Measurements from ENCODE around the gene APOM. TPM values are rescaled to one million over a fixed set of nuclear protein-coding genes. Genes with fewer than 3 reads are reported as not detected.
A peak's percentile ranks its signal among the peaks of the same experiment; 100 is the strongest.

The APOM gene
- total RNA-seq, 2 experiments from 2014 or later: 1.5 to 2.1 TPM

- H3K36me3 ChIP-seq (ENCODE audit: insufficient read depth, low read length): peaks cover 51% of the 10 kb centered on the region
- H2AFZ ChIP-seq (ENCODE audit: low read length): no peak overlapping the region
- no peak for TF ChIP-seq EZH2phosphoT487 (IDR thresholded peaks at IDR 0.05; ENCODE audit: borderline replicate concordance, low read depth, low read length)
- no peak for TF ChIP-seq CTCF (conservative IDR thresholded peaks at IDR 0.05; ENCODE audit: low read length)
- DNase-seq (ENCODE audit: low spot score): no peak
- no TSS peak for BruUV-seq (replicated peaks)
- H3K4me3 ChIP-seq (ENCODE audit: low read depth, low read length, poor library complexity, severe bottlenecking): no peak overlapping the region
- H3K4me2 ChIP-seq (ENCODE audit: low read length): no peak overlapping the region
- POLR2A ChIA-PET: no interaction called here
- no peaks in the 10 kb centered on the region for H3K9me3 ChIP-seq (ENCODE audit: low read length)
- H3K4me1 ChIP-seq (ENCODE audit: insufficient read depth, low read length, poor library complexity, severe bottlenecking): peaks cover 15% of the 10 kb centered on the region
- CTCF ChIA-PET (ENCODE audit: unreplicated experiment): no interaction called here
- H3K79me2 ChIP-seq (ENCODE audit: insufficient read depth, low read depth, low read length): peaks cover 11% of the 10 kb centered on the region; the same call in 1 of the 2 replicates
- intact Hi-C loops (cut with micrococcal nuclease; ENCODE audit: unreplicated experiment): no loop called here
- H4K20me1 ChIP-seq (ENCODE audit: insufficient read depth, low read length): no peaks in the 10 kb centered on the region
- no peaks in the 10 kb centered on the region for H3K9me2 ChIP-seq (ENCODE audit: insufficient read depth, low read length)
- H3K27ac ChIP-seq (ENCODE audit: low read depth, low read length, poor library complexity, severe bottlenecking): no peak overlapping the region
Measured at GRCh38 chr6:31697555-31697954, 41.9 kb downstream of the APOM start.

GRCh38 chr6:31700740-31701401, 45.2 kb downstream of the APOM start:
- Histone ChIP-seq H4K20me1 (ENCODE audit: insufficient read depth, low read length) (no peaks in the 10 kb centered on the region), H3K27ac (ENCODE audit: low read depth, low read length, poor library complexity, severe bottlenecking) (no peak overlapping the region), H3K9me3 (ENCODE audit: low read length) (no peaks in the 10 kb centered on the region), H3K9me2 (ENCODE audit: insufficient read depth, low read length) (no peaks in the 10 kb centered on the region), H3K79me2 (ENCODE audit: insufficient read depth, low read depth, low read length) (peaks cover 14% of the 10 kb centered on the region; the same call in 1 of the 2 replicates), H3K4me1 (ENCODE audit: insufficient read depth, low read length, poor library complexity, severe bottlenecking) (peaks cover 20% of the 10 kb centered on the region), H2AFZ (ENCODE audit: low read length) (no peak overlapping the region), H3K4me3 (ENCODE audit: low read depth, low read length, poor library complexity, severe bottlenecking) (no peak overlapping the region), H3K4me2 (ENCODE audit: low read length) (peak overlapping the region; percentile 98), H3K36me3 (ENCODE audit: insufficient read depth, low read length) (peaks cover 27% of the 10 kb centered on the region)
- no peak for TF ChIP-seq CTCF (conservative IDR thresholded peaks at IDR 0.05; ENCODE audit: low read length)
- no peak for TF ChIP-seq EZH2phosphoT487 (IDR thresholded peaks at IDR 0.05; ENCODE audit: borderline replicate concordance, low read depth, low read length)
- intact Hi-C loops (cut with micrococcal nuclease; ENCODE audit: unreplicated experiment): loop anchor here (10.0 kb wide), 1 partner anchor 254 kb away; the partner anchor contains the start of genes NELFE and SKIC2
- DNase-seq (ENCODE audit: low spot score): no peak
- POLR2A ChIA-PET: interaction anchor here (1.2 kb wide), 1 partner anchor 86 kb away, joined by 3 read pairs; no protein-coding TSS in a partner anchor
- BruUV-seq (replicated peaks): no TSS peak
- CTCF ChIA-PET (ENCODE audit: unreplicated experiment): no interaction called here
